Bronchial epithelial cell (primary cell): Measurements from ENCODE around the gene TEPSIN. TPM values are rescaled to one million over a fixed set of nuclear protein-coding genes. Genes with fewer than 3 reads are reported as not detected.

Experiments
- DNase-seq: peaks from one replicate; pipeline ENCODE4 v3.0.0-alpha.2; 2010; ENCODE audit warnings: low read depth
- FAIRE-seq: peaks from 2 replicates; lab custom pipeline; 2011; peaks lifted over from hg19 to GRCh38; lab: Jason Lieb, UNC
- H3K27me3 ChIP-seq: 2 replicates; pipeline ENCODE4 v1.5.1; 2011; ENCODE audit warnings: low read length; ENCODE audit not compliant: control insufficient read depth, insufficient read depth
- H3K36me3 ChIP-seq: 2 replicates; pipeline ENCODE4 v1.5.1; 2011; ENCODE audit warnings: low read length; ENCODE audit not compliant: control insufficient read depth, insufficient read depth
- H3K4me3 ChIP-seq: 2 replicates; pipeline ENCODE4 v1.5.1; 2011; ENCODE audit warnings: mild to moderate bottlenecking, low read depth, low read length, control low read depth
- total RNA-seq: library from RNA; depleted of rRNA; stranded (reverse); fragments of >200 nt; gene quantifications from 2 replicates; pipeline ENCODE4 v1.2.1, GENCODE V29; 2014
- TF ChIP-seq, protein P1 (sequence below): IDR thresholded peaks from 2 replicates; pipeline ENCODE4 v1.5.1; 2011; ENCODE audit warnings: mild to moderate bottlenecking, moderate library complexity, low read length, control low read depth, inconsistent platforms; ENCODE audit not compliant: insufficient read depth, severe bottlenecking

The TEPSIN gene
- total RNA-seq, 1 donor from 2014 or later, result 5.8 TPM

DNA sequence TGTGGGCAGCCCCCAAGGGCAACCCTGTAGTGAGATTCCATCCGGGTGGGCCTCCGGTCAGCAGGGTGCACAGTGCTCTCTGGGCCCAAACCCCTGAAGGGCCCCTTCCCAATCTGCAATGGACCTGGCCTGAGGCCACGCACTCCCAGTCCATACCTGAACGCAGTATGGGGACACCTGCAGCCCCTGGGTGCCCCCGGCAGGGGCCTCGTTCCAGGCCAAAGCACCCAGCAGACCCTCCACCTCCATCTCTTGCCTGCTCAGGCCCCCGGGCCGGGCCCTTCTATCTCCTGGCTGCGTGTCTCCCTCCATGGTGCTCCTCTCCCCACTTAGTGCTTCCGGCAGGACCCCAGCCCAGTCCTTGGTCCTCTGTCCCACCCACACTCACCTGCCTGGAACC lies 55.5 kb downstream of the TEPSIN start:
- FAIRE-seq (no peak), DNase-seq (no peak)
- TF ChIP-seq, protein P1, sequence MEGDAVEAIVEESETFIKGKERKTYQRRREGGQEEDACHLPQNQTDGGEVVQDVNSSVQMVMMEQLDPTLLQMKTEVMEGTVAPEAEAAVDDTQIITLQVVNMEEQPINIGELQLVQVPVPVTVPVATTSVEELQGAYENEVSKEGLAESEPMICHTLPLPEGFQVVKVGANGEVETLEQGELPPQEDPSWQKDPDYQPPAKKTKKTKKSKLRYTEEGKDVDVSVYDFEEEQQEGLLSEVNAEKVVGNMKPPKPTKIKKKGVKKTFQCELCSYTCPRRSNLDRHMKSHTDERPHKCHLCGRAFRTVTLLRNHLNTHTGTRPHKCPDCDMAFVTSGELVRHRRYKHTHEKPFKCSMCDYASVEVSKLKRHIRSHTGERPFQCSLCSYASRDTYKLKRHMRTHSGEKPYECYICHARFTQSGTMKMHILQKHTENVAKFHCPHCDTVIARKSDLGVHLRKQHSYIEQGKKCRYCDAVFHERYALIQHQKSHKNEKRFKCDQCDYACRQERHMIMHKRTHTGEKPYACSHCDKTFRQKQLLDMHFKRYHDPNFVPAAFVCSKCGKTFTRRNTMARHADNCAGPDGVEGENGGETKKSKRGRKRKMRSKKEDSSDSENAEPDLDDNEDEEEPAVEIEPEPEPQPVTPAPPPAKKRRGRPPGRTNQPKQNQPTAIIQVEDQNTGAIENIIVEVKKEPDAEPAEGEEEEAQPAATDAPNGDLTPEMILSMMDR, result no peak
- peaks cover 1% of the 10 kb centered on the region for H3K27me3 ChIP-seq
- H3K36me3 ChIP-seq, result no peaks in the 10 kb centered on the region
- H3K4me3 ChIP-seq, result no peak overlapping the region

GRCh38 chr17:81182596-81182995 lies 56.3 kb downstream of the TEPSIN start:
- no peak for FAIRE-seq
- peaks cover 1% of the 10 kb centered on the region for H3K27me3 ChIP-seq
- TF ChIP-seq, protein P1, result no peak

GRCh38 chr17:81181811-81182185 lies 57.1 kb downstream of the TEPSIN start:
- H3K36me3 ChIP-seq, result no peaks in the 10 kb centered on the region
- no peak overlapping the region for H3K4me3 ChIP-seq
- DNase-seq, result no peak
- FAIRE-seq, result no peak
- TF ChIP-seq, protein P1, result no peak
- H3K27me3 ChIP-seq, result peaks cover 1% of the 10 kb centered on the region

More at GRCh38 chr17:81182596-81182995, 56.3 kb downstream of the TEPSIN start:
- Histone ChIP-seq H3K36me3 (no peaks in the 10 kb centered on the region), H3K4me3 (no peak overlapping the region)
- DNase-seq, result no peak

DNA sequence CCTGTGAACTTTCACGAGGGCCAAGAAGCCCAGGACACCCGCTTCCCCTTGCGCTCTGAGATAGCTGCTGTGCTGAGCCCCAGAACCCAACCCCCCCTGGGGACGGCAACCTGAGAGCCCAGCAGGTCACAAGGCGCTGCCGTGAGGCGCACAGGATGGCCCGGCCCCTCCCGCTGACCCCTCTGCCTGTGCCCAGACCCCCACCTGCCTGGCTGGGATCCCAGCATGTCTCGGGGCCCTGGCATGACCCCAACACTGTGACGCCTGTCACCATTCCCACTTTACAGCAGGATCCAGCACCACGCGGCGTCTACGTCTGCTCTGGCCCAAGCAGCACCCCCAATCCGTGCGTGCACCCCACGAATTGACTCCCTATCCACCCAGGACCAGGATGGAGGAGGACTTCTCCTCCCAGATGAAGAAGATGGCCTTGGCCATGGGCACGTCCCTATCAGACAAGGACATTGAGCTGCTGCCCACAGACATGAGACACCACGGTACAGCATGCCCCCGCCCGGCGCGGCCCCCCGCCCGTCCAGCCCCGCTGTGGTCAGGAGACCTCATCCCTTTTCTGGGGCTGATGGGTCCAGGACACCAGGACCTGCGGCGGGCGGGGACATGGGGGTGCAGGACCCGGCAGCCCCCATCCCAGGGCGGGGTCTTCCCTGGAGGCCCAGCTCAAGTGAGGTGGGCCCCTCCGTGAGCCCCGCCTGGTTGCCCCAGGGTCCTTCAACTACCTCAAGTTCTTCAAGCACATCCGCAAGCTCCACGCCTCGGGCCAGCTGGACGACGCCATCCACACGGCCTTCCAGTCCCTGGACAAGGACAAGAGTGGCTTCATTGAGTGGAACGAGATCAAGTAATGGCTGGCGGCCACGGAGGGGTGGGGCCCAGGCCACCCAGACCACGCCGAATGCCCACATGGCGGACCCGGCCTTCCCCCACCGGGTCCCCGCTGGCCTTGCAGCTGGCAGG lies 57.7 kb downstream of the TEPSIN start:
- no peak overlapping the region for H3K4me3 ChIP-seq
- TF ChIP-seq, protein P1, result no peak
- FAIRE-seq, result no peak
- H3K27me3 ChIP-seq, result peaks cover 1% of the 10 kb centered on the region
- no peak for DNase-seq
- no peaks in the 10 kb centered on the region for H3K36me3 ChIP-seq

DNA sequence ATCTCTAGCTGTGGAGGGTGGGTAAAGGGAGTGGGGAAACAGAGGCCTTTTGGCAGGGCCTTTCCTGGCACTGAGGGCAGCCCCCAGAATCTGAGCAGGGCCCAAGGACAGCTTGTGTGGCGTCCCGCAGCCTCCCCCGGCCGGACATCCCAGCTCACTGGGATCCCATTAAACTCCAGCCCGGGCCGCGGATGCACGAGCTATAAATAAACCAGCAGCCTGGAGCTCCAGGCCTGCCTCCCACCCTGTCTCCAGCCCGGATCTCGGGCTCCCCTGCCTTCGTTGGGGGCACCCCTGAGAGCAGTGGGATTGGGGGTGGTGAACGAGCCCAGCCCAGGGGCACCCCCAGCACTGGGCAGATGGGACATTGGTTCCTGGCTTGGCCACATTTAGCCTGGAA lies 59.0 kb downstream of the TEPSIN start:
- no peaks in the 10 kb centered on the region for H3K36me3 ChIP-seq
- TF ChIP-seq, protein P1, result no peak
- H3K4me3 ChIP-seq, result no peak overlapping the region
- FAIRE-seq (no peak), DNase-seq (no peak)
- peaks cover 1% of the 10 kb centered on the region for H3K27me3 ChIP-seq
